C1 segment of cervical spinal cord (tissue), 14 donors: ENCODE results near the gene AGR3.

ENCODE experiments used
- DNase-seq, 14 donors: peaks; one replicate each; lab custom pipeline; 2025; lab: John Stamatoyannopoulos, UW

Gene AGR3

DNA sequence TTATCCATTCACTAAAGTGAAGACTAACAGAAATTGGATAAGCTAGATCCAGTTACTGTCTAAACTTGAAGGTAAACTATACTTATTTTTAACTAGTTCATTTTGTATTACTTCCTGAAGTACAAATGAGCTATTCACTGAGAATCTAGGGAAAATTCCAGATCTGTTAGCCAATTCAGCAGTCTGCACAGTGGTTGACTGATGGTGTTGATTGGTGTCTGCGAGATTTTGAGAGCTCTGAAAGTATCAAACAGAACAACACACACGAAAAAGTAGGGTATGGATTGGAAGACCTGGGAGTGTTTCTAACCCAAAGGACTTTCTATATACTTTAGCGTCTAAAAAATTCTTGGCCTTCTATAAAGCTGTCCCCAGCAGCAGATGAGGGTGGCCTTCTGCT is 43.4 kb downstream of the AGR3 start:
- no peak for DNase-seq

DNA sequence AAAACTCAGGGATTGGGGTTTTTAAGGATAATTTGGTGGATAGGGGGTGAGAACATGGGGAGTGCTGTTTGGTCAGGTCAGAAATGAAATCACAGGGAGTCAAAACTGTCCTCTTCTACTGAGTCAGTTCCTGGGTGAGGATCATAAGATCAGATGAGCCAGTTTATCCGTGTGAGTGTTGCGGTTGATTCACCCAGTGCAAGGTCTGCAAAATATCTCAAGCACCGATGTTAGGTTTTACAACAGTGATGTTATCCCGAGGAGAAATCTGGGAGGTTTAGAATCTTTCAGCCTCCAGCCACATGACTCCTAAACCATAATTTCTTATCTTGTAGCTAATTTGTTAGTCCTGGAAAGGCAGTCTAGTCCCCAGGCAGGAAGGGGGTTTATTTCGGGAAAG is 45.3 kb downstream of the AGR3 start:
- DNase-seq: no peak

- DNase-seq: no peak
Observed at GRCh38 chr7:16833373-16833772, 48.4 kb downstream of the AGR3 start.

DNA sequence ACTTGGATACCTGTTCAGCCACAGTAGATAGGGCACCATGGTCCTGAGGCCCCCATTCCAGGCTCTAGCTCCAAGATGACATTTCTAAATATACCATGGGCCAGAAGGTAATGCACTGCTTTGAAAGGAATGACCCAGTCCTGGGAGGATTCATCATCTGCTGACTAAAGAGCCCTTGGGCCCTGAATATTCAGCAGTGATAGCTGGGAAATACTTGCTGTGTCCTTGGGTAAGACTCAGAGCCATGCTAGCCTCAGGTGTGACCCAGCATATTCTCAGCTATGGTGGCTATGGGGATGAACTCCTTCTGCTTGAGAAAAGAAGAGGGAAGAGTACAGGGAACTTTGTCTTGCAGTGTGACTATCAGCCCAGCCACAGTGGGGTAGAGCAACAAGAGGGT is 55.7 kb downstream of the AGR3 start:
- DNase-seq: no peak

- DNase-seq: no peak
Observed at GRCh38 chr7:16822029-16822428, 59.8 kb downstream of the AGR3 start.

- DNase-seq: no peak
Observed at GRCh38 chr7:16818732-16819131, 63.1 kb downstream of the AGR3 start.

- DNase-seq: no peak
Observed at GRCh38 chr7:16817536-16817935, 64.2 kb downstream of the AGR3 start.

- DNase-seq: peak in 2 of 14 donors; percentile 4 to 10
Observed at GRCh38 chr7:16816824-16817223, 65.0 kb downstream of the AGR3 start.

DNA sequence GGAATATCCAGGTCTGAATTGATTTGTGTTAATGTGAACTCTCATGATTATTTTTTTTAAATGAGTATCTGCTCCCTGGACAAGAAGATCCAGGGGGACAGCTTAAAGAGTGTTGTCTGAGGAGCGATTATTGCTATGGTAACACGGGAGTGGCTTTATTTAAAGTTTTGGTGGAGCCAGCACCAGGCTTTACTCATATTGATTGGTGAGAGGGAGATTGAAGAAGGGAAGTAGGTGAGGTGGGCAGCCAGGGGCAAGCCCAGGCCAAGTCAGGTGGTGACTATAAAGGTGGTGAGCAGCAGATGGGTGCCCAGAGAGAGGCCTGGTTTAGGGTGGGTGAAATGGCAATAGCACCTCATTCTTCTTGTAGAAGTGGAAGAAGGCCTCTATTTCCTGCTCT is 66.8 kb downstream of the AGR3 start:
- no peak for DNase-seq

DNA sequence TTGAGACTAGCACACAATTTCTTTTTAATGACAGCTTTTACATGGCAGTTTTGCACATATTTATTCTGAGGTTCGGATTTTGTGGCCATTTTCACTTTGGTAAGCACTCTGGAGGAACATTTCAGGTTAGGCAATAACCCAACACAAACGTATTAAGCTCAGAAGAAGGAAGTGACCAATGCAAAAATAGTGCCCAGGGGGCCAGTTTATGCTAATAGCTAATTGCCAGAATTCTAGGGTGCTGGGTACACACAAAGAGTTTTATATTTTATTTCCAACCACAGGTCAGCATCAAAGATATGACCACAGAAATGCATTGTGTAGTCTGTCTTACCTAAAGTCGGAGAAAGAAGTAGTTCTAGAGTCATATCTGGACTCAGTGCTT is 68.6 kb downstream of the AGR3 start:
- no peak for DNase-seq

GRCh38 chr7:16812542-16813231 is 69.1 kb downstream of the AGR3 start:
- no peak for DNase-seq

- DNase-seq: no peak
Observed at GRCh38 chr7:16811551-16811950, 70.2 kb downstream of the AGR3 start.

DNA sequence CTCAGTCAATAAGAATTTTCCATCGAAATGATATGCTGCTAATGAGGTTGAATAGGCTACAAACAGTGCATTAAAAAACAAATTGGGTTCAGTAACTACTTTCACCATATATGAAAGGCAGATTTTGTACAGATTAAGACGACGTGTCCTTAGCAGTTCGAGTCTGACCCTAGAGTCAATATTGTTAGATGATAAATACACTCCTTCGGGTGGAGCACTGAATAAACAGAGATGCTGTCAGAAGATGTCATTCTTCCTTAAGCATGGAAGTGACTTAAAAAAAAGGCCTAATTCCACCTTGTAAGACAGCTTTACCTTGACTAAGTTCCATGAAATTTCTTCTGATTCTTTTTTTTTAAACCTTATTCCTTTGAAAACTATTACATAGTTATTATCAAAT is 71.2 kb downstream of the AGR3 start:
- no peak for DNase-seq

GRCh38 chr7:16810112-16810511 is 71.7 kb downstream of the AGR3 start:
- DNase-seq: no peak
